GM10266 (cell line): Measurements from ENCODE around the gene BEGAIN.

Experiments used
- DNase-seq: peaks from one replicate; pipeline ENCODE4 v3.0.0; 2012; ENCODE audit errors: extremely low spot score
- CTCF ChIP-seq: IDR thresholded peaks from 2 replicates; pipeline ENCODE4 v1.5.1; 2012; ENCODE audit warnings: mild to moderate bottlenecking, low read depth; ENCODE audit not compliant: control insufficient read depth, insufficient read depth; ENCODE audit errors: missing control alignments

BEGAIN gene

GRCh38 chr14:100547633-100548294 is 39.5 kb downstream of the BEGAIN start:
- TF ChIP-seq CTCF: no peak
- DNase-seq: no peak

- TF ChIP-seq CTCF: no peak
Observed at GRCh38 chr14:100546051-100546443, 41.2 kb downstream of the BEGAIN start.

GRCh38 chr14:100545359-100545758 is 41.9 kb downstream of the BEGAIN start:
- TF ChIP-seq CTCF: no peak
- DNase-seq: no peak

More at GRCh38 chr14:100546051-100546443, 41.2 kb downstream of the BEGAIN start:
- DNase-seq: peak; percentile 86

- no peak for DNase-seq
- TF ChIP-seq CTCF: no peak
Observed at GRCh38 chr14:100544506-100545141, 42.6 kb downstream of the BEGAIN start.

- no peak for TF ChIP-seq CTCF
Observed at GRCh38 chr14:100543471-100544455, 43.5 kb downstream of the BEGAIN start.

GRCh38 chr14:100542619-100543205 is 44.5 kb downstream of the BEGAIN start:
- TF ChIP-seq CTCF: no peak
- DNase-seq: no peak

More at GRCh38 chr14:100543471-100544455, 43.5 kb downstream of the BEGAIN start:
- DNase-seq: no peak
